B cell (primary cell): ENCODE data around the gene SHQ1. TPM values are rescaled to one million over a fixed set of nuclear protein-coding genes. Genes with fewer than 3 reads are reported as not detected.

Experiments
- ATAC-seq: fragments of 200-7000 bp; cut with Tn5 transposase; one replicate; pipeline ENCODE4 v1.10.0; 2021; ENCODE audit warnings: low read depth, mild to moderate bottlenecking, moderate number of reproducible peaks, moderate library complexity
- CTCF ChIA-PET: fragments of 350-600 bp; sonication (Branson Sonifier 250); formaldehyde crosslinking; loops from one replicate; lab custom pipeline; 2021; ENCODE audit warnings: antibody characterized with exemption, inconsistent platforms; lab: Charles Lee
- POLR2A ChIA-PET: fragments of 350-600 bp; sonication (Branson Sonifier 250); formaldehyde crosslinking; loops from one replicate; lab custom pipeline; 2021; ENCODE audit warnings: antibody characterized with exemption; lab: Charles Lee
- DNase-seq: peaks from one replicate; pipeline ENCODE4 v3.0.0; 2013
- H2AFZ ChIP-seq: 2 replicates; pipeline ENCODE4 v1.6.1; 2012; ENCODE audit warnings: mild to moderate bottlenecking, low read depth, low read length; ENCODE audit not compliant: insufficient read depth, poor library complexity, severe bottlenecking
- H3K27ac ChIP-seq, 2 donors: 1 replicate in 1 of 2; 2 replicates in 1 of 2; pipeline ENCODE4 v1.5.1; 2012 to 2013; ENCODE audit warnings: low read length in 2 of 2, mild to moderate bottlenecking in 2 of 2, moderate library complexity in 1 of 2
- H3K27me3 ChIP-seq, 4 experiments: fragments of 200-600 bp in 1 of 4; sonication (generic) in 1 of 4; replicated peaks in 1 of 4; 1 replicate in 2 of 4; 2 replicates in 2 of 4; pipeline versions ENCODE4 v1.6.1 to v1.7.0; 2013 to 2016; ENCODE audit warnings: low read length in 3 of 4, mild to moderate bottlenecking in 2 of 4, mixed read lengths in 1 of 4, moderate library complexity in 1 of 4; ENCODE audit not compliant: insufficient read depth in 4 of 4, control insufficient read depth in 3 of 4; ENCODE audit errors: control extremely low read depth in 1 of 4
- H3K36me3 ChIP-seq, 2 experiments: replicated peaks in 1 of 2; 1 replicate in 1 of 2; 2 replicates in 1 of 2; pipeline versions ENCODE4 v1.6.1 to v1.7.1; 2013; ENCODE audit warnings: low read length in 1 of 2; ENCODE audit not compliant: insufficient read depth in 2 of 2, control insufficient read depth in 1 of 2; ENCODE audit errors: control extremely low read depth in 1 of 2, extremely low read depth in 1 of 2
- H3K4me1 ChIP-seq, 2 donors: fragments of 200-600 bp in 1 of 2; sonication (generic) in 1 of 2; 1 replicate in 1 of 2; 2 replicates in 1 of 2; pipeline versions ENCODE4 v1.5.1 to v1.6.1; 2013 to 2017; ENCODE audit warnings: low read length in 2 of 2; ENCODE audit not compliant: control insufficient read depth in 2 of 2, insufficient read depth in 2 of 2
- H3K4me2 ChIP-seq: replicated peaks from 2 replicates; pipeline ENCODE3; 2012; ENCODE audit warnings: mild to moderate bottlenecking, low read depth, low read length; ENCODE audit not compliant: poor library complexity, severe bottlenecking
- H3K4me3 ChIP-seq, 5 experiments: fragments of 200-600 bp in 1 of 5; sonication (generic) in 1 of 5; 1 replicate in 3 of 5; 2 replicates in 2 of 5; pipeline versions ENCODE4 v1.5.1 to v1.7.0; 2011 to 2016; ENCODE audit warnings: low read length in 4 of 5, mild to moderate bottlenecking in 4 of 5, low read depth in 2 of 5, control low read depth in 1 of 5, moderate library complexity in 1 of 5; ENCODE audit not compliant: insufficient read depth in 1 of 5; ENCODE audit errors: control extremely low read depth in 1 of 5, extremely low read depth in 1 of 5
- H3K79me2 ChIP-seq: fragments of 200-600 bp; sonication (generic); one replicate; pipeline ENCODE4 v1.6.0; 2016; ENCODE audit warnings: low read length; ENCODE audit not compliant: control insufficient read depth, insufficient read depth
- H3K9ac ChIP-seq: fragments of 200-600 bp; sonication (generic); 2 replicates; pipeline ENCODE4 v1.6.1; 2017; ENCODE audit warnings: mild to moderate bottlenecking, low read length, moderate library complexity
- H3K9me3 ChIP-seq, 3 donors: one replicate each; pipeline versions ENCODE4 v1.6.1 to v1.7.1; 2013; ENCODE audit warnings: low read length in 2 of 3; ENCODE audit not compliant: control insufficient read depth in 2 of 3, insufficient read depth in 1 of 3; ENCODE audit errors: control extremely low read depth in 1 of 3
- H4K20me1 ChIP-seq: 2 replicates; pipeline ENCODE4 v1.6.0; 2012; ENCODE audit warnings: mild to moderate bottlenecking, low read length; ENCODE audit not compliant: insufficient read depth, control insufficient read depth, poor library complexity, severe bottlenecking
- H3K27ac Mint-ChIP-seq: one replicate; pipeline ENCODE4 v1.8.0; 2021; ENCODE audit warnings: mixed read lengths
- H3K27me3 Mint-ChIP-seq: one replicate; pipeline ENCODE4 v1.8.0; 2021; ENCODE audit warnings: mixed read lengths
- H3K4me1 Mint-ChIP-seq: one replicate; pipeline ENCODE4 v1.8.0; 2021; ENCODE audit warnings: mixed read lengths
- H3K4me3 Mint-ChIP-seq: one replicate; pipeline ENCODE4 v1.8.0; 2021; ENCODE audit warnings: mixed read lengths
- H3K9me3 Mint-ChIP-seq: one replicate; pipeline ENCODE4 v1.8.0; 2022; ENCODE audit warnings: mixed read lengths; ENCODE audit not compliant: insufficient read depth
- CTCF ChIP-seq: fragments of 200-600 bp; IDR thresholded peaks from one replicate; pipeline ENCODE4 v1.8.0; 2022; ENCODE audit warnings: antibody characterized with exemption, mild to moderate bottlenecking
- EZH2 ChIP-seq: IDR thresholded peaks from 2 replicates; pipeline ENCODE4 v1.6.1; 2012; ENCODE audit warnings: borderline replicate concordance, low read depth, mild to moderate bottlenecking, moderate library complexity, low read length; ENCODE audit not compliant: insufficient read depth, poor library complexity, severe bottlenecking
- WGBS: methylation state at CpG from one replicate; pipeline ENCODE4 v1.1.5; 2013; ENCODE audit warnings: missing lambda C conversion rate; ENCODE audit not compliant: insufficient coverage; 5-methylcytosine and 5-hydroxymethylcytosine counted together
- intact Hi-C: fragments of 100-400 bp; cut with micrococcal nuclease; formaldehyde crosslinking; loops from one replicate; pipeline ENCODE4 v1.10.0; 2022
- polyA plus RNA-seq: library from polyadenylated mRNA; depleted of rRNA; stranded (reverse); fragments of >200 nt; gene quantifications from 2 replicates; pipeline ENCODE4 v1.2.3, GENCODE V29; 2012
- total RNA-seq, 2 donors: library from RNA; stranded (reverse); fragments of 120-200 nt in 1 of 2; gene quantifications; 1 replicate in 1 of 2; 2 replicates in 1 of 2; pipeline versions ENCODE4 v1.2.3 to v1.2.4, GENCODE V29; 2013 to 2022

The SHQ1 gene
- total and polyA plus RNA-seq, 2 donors (not counting 1 experiment from before 2014, with no cell fraction given), result 3.6 to 32.0 TPM

- Histone ChIP-seq H4K20me1 (no peaks in the 10 kb centered on the region), H3K36me3 (peaks cover 0 to 2% of the 10 kb centered on the region in 2 experiments), H3K4me3 (no peak overlapping the region), H3K27me3 (no peaks in the 10 kb centered on the region), H3K9ac (no peak overlapping the region), H3K79me2 (no peaks in the 10 kb centered on the region), H3K4me1 (peaks cover 0 to 8% of the 10 kb centered on the region in 2 donors), H3K4me2 (no peak overlapping the region), H2AFZ (no peak overlapping the region), H3K27ac (no peak overlapping the region), H3K9me3 (no peaks in the 10 kb centered on the region)
- Mint-ChIP-seq H3K27ac (no peak overlapping the region), H3K4me1 (peaks cover 8% of the 10 kb centered on the region), H3K27me3 (no peaks in the 10 kb centered on the region), H3K9me3 (no peaks in the 10 kb centered on the region), H3K4me3 (no peak overlapping the region)
- intact Hi-C loops, result no loop called here
- no CpG with 5 or more reads among the region's 3 CpGs for WGBS
- CTCF ChIA-PET, result no interaction called here
- ATAC-seq (no peak), DNase-seq (no peak)
- TF ChIP-seq EZH2 (no peak), CTCF (no peak)
- POLR2A ChIA-PET, result no interaction called here
Observed at GRCh38 chr3:72794079-72794478, 54.2 kb downstream of the SHQ1 start.

DNA sequence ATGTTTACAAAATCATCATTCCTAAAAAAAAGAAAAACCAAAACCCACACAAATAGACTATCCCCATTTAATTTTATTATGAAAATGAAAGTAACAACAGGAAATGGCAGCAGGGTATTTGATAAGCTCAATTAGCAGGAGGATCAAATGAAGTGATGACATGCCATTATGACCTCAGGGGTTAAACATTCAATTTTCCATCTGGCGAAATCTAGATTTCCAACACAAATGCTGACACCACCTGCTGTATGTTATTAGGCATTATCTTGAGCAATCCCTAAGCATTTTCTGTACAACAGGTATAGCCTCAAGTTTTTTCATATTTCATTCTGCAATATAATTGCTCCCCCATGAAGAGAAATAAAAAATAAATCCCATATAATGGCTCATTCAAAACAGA, 57.1 kb downstream of the SHQ1 start:
- Histone ChIP-seq H3K4me2 (no peak overlapping the region), H3K4me1 (peaks cover 0 to 8% of the 10 kb centered on the region in 2 donors), H3K27me3 (no peaks in the 10 kb centered on the region), H3K9me3 (peaks cover 0 to 5% (median 0%) of the 10 kb centered on the region in 3 donors), H2AFZ (no peak overlapping the region), H3K79me2 (no peaks in the 10 kb centered on the region), H3K27ac (no peak overlapping the region), H4K20me1 (no peaks in the 10 kb centered on the region), H3K4me3 (no peak overlapping the region), H3K9ac (no peak overlapping the region), H3K36me3 (peaks cover 0 to 2% of the 10 kb centered on the region in 2 experiments)
- ChIA-PET CTCF (interaction anchor here (0.5 to 1.1 kb wide), 2 partner anchors 920 to 1060 kb away, joined by 3 read pairs; no protein-coding TSS in a partner anchor), POLR2A (interaction anchor here (0.6 kb wide), 1 partner anchor 22 kb away, joined by 3 read pairs; no protein-coding TSS in a partner anchor)
- DNase-seq, result no peak
- Mint-ChIP-seq H3K9me3 (no peaks in the 10 kb centered on the region), H3K27me3 (no peaks in the 10 kb centered on the region), H3K4me3 (no peak overlapping the region), H3K4me1 (peaks cover 8% of the 10 kb centered on the region), H3K27ac (no peak overlapping the region)
- WGBS, result 100% methylated on average over 1 of the region's 1 CpG
- TF ChIP-seq EZH2 (no peak), CTCF (no peak)
- ATAC-seq, result no peak
- intact Hi-C loops, result no loop called here
